A673 (cell line): Measurements from ENCODE around the gene ETV6.

Experiments used
- EZH2 ChIP-seq: fragments of 200-600 bp; sonication (generic); IDR thresholded peaks from 2 replicates; pipeline ENCODE4 v1.6.1; 2017; ENCODE audit warnings: borderline replicate concordance, low read depth, mild to moderate bottlenecking, mixed read lengths, antibody characterized with exemption, low read length; ENCODE audit not compliant: poor library complexity, severe bottlenecking
- TF ChIP-seq, protein P1 (sequence below): fragments of 300-800, 200-600 bp; sonication (generic); conservative IDR thresholded peaks from 2 replicates; pipeline ENCODE4 v1.5.1; 2017; ENCODE audit warnings: low read depth, mild to moderate bottlenecking, antibody characterized with exemption, low read length, moderate library complexity, mixed read lengths

DNA sequence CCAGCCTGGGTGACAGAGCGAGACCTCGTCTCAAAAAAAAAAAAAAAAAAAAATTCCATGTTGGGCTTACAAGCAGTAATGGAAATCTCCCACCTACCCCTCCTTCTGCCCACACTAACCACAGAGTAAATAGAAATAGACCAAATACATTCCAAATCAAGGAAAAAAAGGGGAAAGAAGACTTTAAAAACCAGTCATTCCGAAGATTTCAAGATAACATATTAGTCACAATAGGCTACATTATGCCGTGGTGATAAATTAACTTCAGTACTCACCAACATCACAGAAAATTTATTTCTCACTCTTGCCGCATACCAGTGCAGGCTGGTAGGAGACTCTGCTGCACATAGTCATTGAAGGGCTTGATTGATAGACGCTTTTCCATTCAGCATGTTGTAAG is 15.5 kb upstream of the ETV6 start:
- TF ChIP-seq, protein P1, sequence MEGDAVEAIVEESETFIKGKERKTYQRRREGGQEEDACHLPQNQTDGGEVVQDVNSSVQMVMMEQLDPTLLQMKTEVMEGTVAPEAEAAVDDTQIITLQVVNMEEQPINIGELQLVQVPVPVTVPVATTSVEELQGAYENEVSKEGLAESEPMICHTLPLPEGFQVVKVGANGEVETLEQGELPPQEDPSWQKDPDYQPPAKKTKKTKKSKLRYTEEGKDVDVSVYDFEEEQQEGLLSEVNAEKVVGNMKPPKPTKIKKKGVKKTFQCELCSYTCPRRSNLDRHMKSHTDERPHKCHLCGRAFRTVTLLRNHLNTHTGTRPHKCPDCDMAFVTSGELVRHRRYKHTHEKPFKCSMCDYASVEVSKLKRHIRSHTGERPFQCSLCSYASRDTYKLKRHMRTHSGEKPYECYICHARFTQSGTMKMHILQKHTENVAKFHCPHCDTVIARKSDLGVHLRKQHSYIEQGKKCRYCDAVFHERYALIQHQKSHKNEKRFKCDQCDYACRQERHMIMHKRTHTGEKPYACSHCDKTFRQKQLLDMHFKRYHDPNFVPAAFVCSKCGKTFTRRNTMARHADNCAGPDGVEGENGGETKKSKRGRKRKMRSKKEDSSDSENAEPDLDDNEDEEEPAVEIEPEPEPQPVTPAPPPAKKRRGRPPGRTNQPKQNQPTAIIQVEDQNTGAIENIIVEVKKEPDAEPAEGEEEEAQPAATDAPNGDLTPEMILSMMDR = no peak
- TF ChIP-seq EZH2 = no peak
